SK-N-SH (cell line): ENCODE measurements around the gene MLX. TPM values are rescaled to one million over a fixed set of nuclear protein-coding genes. Genes with fewer than 3 reads are reported as not detected.

Experiments
- CTCF ChIA-PET: fragments of 300-600, 350-600 bp; formaldehyde crosslinking; extraction: SDS; loops from one replicate; lab custom pipeline; 2021; lab: Yijun Ruan, JAX
- POLR2A ChIA-PET: fragments of 350-600 bp; sonication (Branson Sonifier 250); formaldehyde crosslinking; extraction: SDS; loops from one replicate; lab custom pipeline; 2020; ENCODE audit warnings: antibody characterized with exemption, inconsistent platforms; lab: Yijun Ruan, JAX
- DNase-seq: peaks from one replicate; pipeline ENCODE4 v3.0.0; 2012
- H2AFZ ChIP-seq: fragments of 200-600 bp; sonication (generic); 2 replicates; pipeline ENCODE4 v1.8.1; 2016; ENCODE audit warnings: antibody characterized with exemption, mild to moderate bottlenecking, low read depth
- H3F3A ChIP-seq: fragments of 200-600 bp; sonication (generic); replicated peaks from 2 replicates; pipeline ENCODE3; 2016; ENCODE audit warnings: antibody characterized with exemption, mild to moderate bottlenecking; ENCODE audit not compliant: insufficient read depth
- H3K27ac ChIP-seq, 2 experiments: fragments of 200-500 bp in 1 of 2; fragments of 200-600 bp in 1 of 2; sonication (Bioruptor generic) in 1 of 2; sonication (generic), shearing (Covaris generic) in 1 of 2; 2 replicates each; pipeline versions ENCODE4 v1.5.1 to v1.6.1; 2014 to 2016; ENCODE audit warnings: low read depth in 2 of 2, inconsistent platforms in 1 of 2, low read length in 1 of 2, mild to moderate bottlenecking in 1 of 2, mixed read lengths in 1 of 2
- H3K27me3 ChIP-seq: fragments of 200-600 bp; sonication (generic), shearing (Covaris generic); 2 replicates; pipeline ENCODE4 v1.6.1; 2016; ENCODE audit warnings: mixed run types; ENCODE audit not compliant: insufficient read depth
- H3K36me3 ChIP-seq, 2 experiments: fragments of 200-500 bp in 1 of 2; fragments of 200-600 bp in 1 of 2; sonication (Bioruptor generic) in 1 of 2; sonication (generic) in 1 of 2; replicated peaks in 1 of 2; 2 replicates each; pipeline versions ENCODE3 to v1.5.1; 2014 to 2016; ENCODE audit warnings: low read length in 1 of 2, mild to moderate bottlenecking in 1 of 2; ENCODE audit not compliant: insufficient read depth in 2 of 2, control insufficient read depth in 1 of 2
- H3K4me1 ChIP-seq, 2 experiments: fragments of 200-500 bp in 1 of 2; fragments of 200-600 bp in 1 of 2; sonication (Bioruptor generic) in 1 of 2; sonication (generic), shearing (Covaris generic) in 1 of 2; 2 replicates each; pipeline versions ENCODE4 v1.5.1 to v1.6.1; 2014 to 2016; ENCODE audit warnings: low read depth in 1 of 2, low read length in 1 of 2, mixed run types in 1 of 2; ENCODE audit not compliant: insufficient read depth in 2 of 2, control insufficient read depth in 1 of 2
- H3K4me2 ChIP-seq: fragments of 200-600 bp; sonication (generic), shearing (Covaris generic); 2 replicates; pipeline ENCODE4 v1.6.1; 2017; ENCODE audit warnings: mixed run types
- H3K4me3 ChIP-seq, 2 experiments: fragments of 200-500 bp in 1 of 2; fragments of 200-600 bp in 1 of 2; sonication (Bioruptor generic) in 1 of 2; sonication (generic), shearing (Covaris generic) in 1 of 2; 2 replicates each; pipeline versions ENCODE4 v1.5.1 to v1.8.1; 2014 to 2016; ENCODE audit warnings: low read depth in 2 of 2, inconsistent platforms in 1 of 2, low read length in 1 of 2, mild to moderate bottlenecking in 1 of 2, mixed read lengths in 1 of 2, moderate library complexity in 1 of 2
- H3K79me2 ChIP-seq: fragments of 200-600 bp; sonication (generic); 2 replicates; pipeline ENCODE4 v1.8.1; 2017; ENCODE audit warnings: mild to moderate bottlenecking; ENCODE audit not compliant: insufficient read depth
- H3K9ac ChIP-seq: fragments of 200-600 bp; sonication (generic); 2 replicates; pipeline ENCODE4 v1.6.1; 2017; ENCODE audit warnings: mixed run types
- H3K9me2 ChIP-seq: fragments of 200-600 bp; sonication (generic); 2 replicates; pipeline ENCODE4 v1.6.1; 2017; ENCODE audit warnings: mixed run types
- H3K9me3 ChIP-seq: fragments of 200-600 bp; sonication (generic); 2 replicates; pipeline ENCODE4 v1.6.1; 2017; ENCODE audit warnings: mixed run types, mild to moderate bottlenecking, moderate library complexity
- H4K20me1 ChIP-seq: fragments of 200-600 bp; sonication (generic); 2 replicates; pipeline ENCODE4 v1.6.1; 2017; ENCODE audit warnings: mild to moderate bottlenecking, mixed run types; ENCODE audit not compliant: insufficient read depth
- EP300 ChIP-seq, 2 experiments: IDR thresholded peaks; 2 replicates each; pipeline versions ENCODE4 v1.4.0 to v1.6.1; 2012; ENCODE audit warnings: borderline replicate concordance in 1 of 2, low read depth in 1 of 2, low read length in 1 of 2
- EZH2phosphoT487 ChIP-seq: fragments of 200-600 bp; sonication (generic); IDR thresholded peaks from 2 replicates; pipeline ENCODE4 v1.6.1; 2017; ENCODE audit warnings: low read depth, mixed run types, mild to moderate bottlenecking, antibody characterized with exemption, moderate library complexity, borderline replicate concordance
- GATA2 ChIP-seq: sonication (generic); formaldehyde crosslinking; IDR thresholded peaks from 2 replicates; pipeline ENCODE4 v1.5.0; 2020; ENCODE audit warnings: mild to moderate bottlenecking, missing genetic modification reagents
- JUND ChIP-seq: IDR thresholded peaks from 2 replicates; pipeline ENCODE4 v1.4.0; 2012
- MEF2A ChIP-seq: IDR thresholded peaks from 2 replicates; pipeline ENCODE4 v1.4.0; 2012; ENCODE audit warnings: low read depth, borderline replicate concordance
- MXI1 ChIP-seq: IDR thresholded peaks from 2 replicates; pipeline ENCODE4 v1.6.1; 2012; ENCODE audit warnings: mild to moderate bottlenecking, low read depth, low read length, improper control_type of control experiment
- POLR2AphosphoS5 ChIP-seq: IDR thresholded peaks from 2 replicates; pipeline ENCODE4 v1.6.1; 2012; ENCODE audit warnings: low read depth, low read length
- RFX5 ChIP-seq: IDR thresholded peaks from 2 replicates; pipeline ENCODE4 v1.6.1; 2012; ENCODE audit warnings: mild to moderate bottlenecking, improper control_type of control experiment, low read length
- RXRA ChIP-seq: IDR thresholded peaks from 2 replicates; pipeline ENCODE4 v1.4.0; 2012; ENCODE audit warnings: low read depth, mild to moderate bottlenecking, borderline replicate concordance
- SIN3A ChIP-seq: IDR thresholded peaks from 2 replicates; pipeline ENCODE4 v1.6.1; 2012; ENCODE audit warnings: low read depth, mild to moderate bottlenecking, low read length, moderate library complexity, borderline replicate concordance
- TEAD4 ChIP-seq: IDR thresholded peaks from 2 replicates; pipeline ENCODE4 v1.4.0; 2012; ENCODE audit warnings: mild to moderate bottlenecking, borderline replicate concordance; ENCODE audit not compliant: insufficient read depth
- WGBS: methylation state at CpG from one replicate; pipeline ENCODE4 v1.1.6; 2017; ENCODE audit warnings: low lambda C conversion rate; 5-methylcytosine and 5-hydroxymethylcytosine counted together
- polyA plus RNA-seq, 3 experiments: library from polyadenylated mRNA; depleted of rRNA; stranded (reverse); fragments of >200 nt; gene quantifications; 2 replicates each; pipeline ENCODE4 v1.2.3, GENCODE V29; 2012
- TF ChIP-seq, protein P1 (sequence below): IDR thresholded peaks from 2 replicates; pipeline ENCODE4 v1.4.0; 2012; ENCODE audit warnings: low read depth, borderline replicate concordance
- TF ChIP-seq, protein P2 (sequence below): fragments of 150-350 bp; IDR thresholded peaks from 2 replicates; pipeline ENCODE4 v1.6.1; 2017; ENCODE audit warnings: antibody characterized with exemption, low read length, low read depth, borderline replicate concordance
- TF ChIP-seq, protein P3 (sequence below): IDR thresholded peaks from 2 replicates; pipeline ENCODE4 v1.4.0; 2012; ENCODE audit warnings: low read depth, borderline replicate concordance
- TF ChIP-seq, protein P4 (sequence below): IDR thresholded peaks from 2 replicates; pipeline ENCODE4 v1.4.0; 2012; ENCODE audit warnings: low read depth
- TF ChIP-seq, protein P5 (sequence below): fragments of 200-600 bp; sonication (generic); IDR thresholded peaks from 2 replicates; pipeline ENCODE4 v1.6.1; 2017; ENCODE audit warnings: antibody characterized with exemption, mild to moderate bottlenecking, moderate library complexity
- TF ChIP-seq, protein P6 (sequence below): fragments of 150-350 bp; IDR thresholded peaks from 2 replicates; pipeline ENCODE4 v1.6.1; 2016; ENCODE audit warnings: mild to moderate bottlenecking, low read depth, low read length

MLX gene
- polyA plus RNA-seq, 1 of the 3 experiments (the other 2 are of a cell fraction) = 44.5 TPM

DNA sequence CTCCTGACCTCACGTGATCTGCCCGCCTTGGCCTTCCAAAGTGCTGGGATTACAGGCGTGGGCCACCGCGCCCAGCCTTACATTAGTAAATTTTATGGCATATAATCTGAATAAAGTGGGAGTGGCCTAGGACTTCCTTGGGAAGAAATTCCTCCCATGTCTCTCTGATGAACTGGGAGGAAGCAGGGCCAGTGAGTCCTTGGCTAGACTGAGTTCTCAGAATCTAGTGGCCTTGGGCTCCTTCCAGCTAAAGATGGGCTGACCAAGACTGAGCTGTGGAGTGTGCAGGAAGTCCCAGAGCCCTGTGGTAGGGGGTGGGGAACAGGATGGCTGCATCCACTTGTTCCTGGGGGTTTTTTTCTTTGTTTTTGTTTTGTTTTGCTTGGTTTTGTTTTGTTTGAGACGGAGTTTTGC, 40.9 kb upstream of the MLX start:
- no peak for DNase-seq
- Histone ChIP-seq H3K36me3 (no peaks in the 10 kb centered on the region), H3K27me3 (no peaks in the 10 kb centered on the region), H3K9me3 (no peaks in the 10 kb centered on the region), H3K9ac (no peak overlapping the region), H3K79me2 (peaks cover 16% of the 10 kb centered on the region), H4K20me1 (no peaks in the 10 kb centered on the region), H2AFZ (peak overlapping the region; percentile 77; the same call in 1 of the 2 replicates), H3K27ac (peak overlapping the region in 1 of 2 experiments; percentile 100; a peak in 2 of 4 replicates), H3F3A (peaks cover 38% of the 10 kb centered on the region), H3K9me2 (no peaks in the 10 kb centered on the region), H3K4me2 (no peak overlapping the region), H3K4me1 (peaks cover 7 to 28% of the 10 kb centered on the region in 2 experiments; a peak in 3 of 4 replicates), H3K4me3 (no peak overlapping the region)
- ChIA-PET CTCF (interaction anchor here (1.0 to 8.9 kb wide), 7 partner anchors 8 to 116 kb away, joined by 3 to 83 read pairs (median 17); partner anchors contain the start of genes CAVIN1 and NAGLU), POLR2A (no interaction called here)
- TF ChIP-seq MXI1 (no peak), POLR2AphosphoS5 (no peak), RFX5 (no peak), SIN3A (no peak), MEF2A (no peak), JUND (no peak), EP300 (IDR thresholded peaks at IDR 0.05; ENCODE audit: borderline replicate concordance in 1 of 2, low read depth in 1 of 2, low read length in 1 of 2) (no peak), EZH2phosphoT487 (no peak), TEAD4 (no peak), GATA2 (CRISPR knock-in tag) (no peak), RXRA (no peak)
- TF ChIP-seq, protein P1, sequence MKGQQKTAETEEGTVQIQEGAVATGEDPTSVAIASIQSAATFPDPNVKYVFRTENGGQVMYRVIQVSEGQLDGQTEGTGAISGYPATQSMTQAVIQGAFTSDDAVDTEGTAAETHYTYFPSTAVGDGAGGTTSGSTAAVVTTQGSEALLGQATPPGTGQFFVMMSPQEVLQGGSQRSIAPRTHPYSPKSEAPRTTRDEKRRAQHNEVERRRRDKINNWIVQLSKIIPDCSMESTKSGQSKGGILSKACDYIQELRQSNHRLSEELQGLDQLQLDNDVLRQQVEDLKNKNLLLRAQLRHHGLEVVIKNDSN = no peak
- TF ChIP-seq, protein P2, sequence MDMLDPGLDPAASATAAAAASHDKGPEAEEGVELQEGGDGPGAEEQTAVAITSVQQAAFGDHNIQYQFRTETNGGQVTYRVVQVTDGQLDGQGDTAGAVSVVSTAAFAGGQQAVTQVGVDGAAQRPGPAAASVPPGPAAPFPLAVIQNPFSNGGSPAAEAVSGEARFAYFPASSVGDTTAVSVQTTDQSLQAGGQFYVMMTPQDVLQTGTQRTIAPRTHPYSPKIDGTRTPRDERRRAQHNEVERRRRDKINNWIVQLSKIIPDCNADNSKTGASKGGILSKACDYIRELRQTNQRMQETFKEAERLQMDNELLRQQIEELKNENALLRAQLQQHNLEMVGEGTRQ = no peak
- TF ChIP-seq, protein P3, sequence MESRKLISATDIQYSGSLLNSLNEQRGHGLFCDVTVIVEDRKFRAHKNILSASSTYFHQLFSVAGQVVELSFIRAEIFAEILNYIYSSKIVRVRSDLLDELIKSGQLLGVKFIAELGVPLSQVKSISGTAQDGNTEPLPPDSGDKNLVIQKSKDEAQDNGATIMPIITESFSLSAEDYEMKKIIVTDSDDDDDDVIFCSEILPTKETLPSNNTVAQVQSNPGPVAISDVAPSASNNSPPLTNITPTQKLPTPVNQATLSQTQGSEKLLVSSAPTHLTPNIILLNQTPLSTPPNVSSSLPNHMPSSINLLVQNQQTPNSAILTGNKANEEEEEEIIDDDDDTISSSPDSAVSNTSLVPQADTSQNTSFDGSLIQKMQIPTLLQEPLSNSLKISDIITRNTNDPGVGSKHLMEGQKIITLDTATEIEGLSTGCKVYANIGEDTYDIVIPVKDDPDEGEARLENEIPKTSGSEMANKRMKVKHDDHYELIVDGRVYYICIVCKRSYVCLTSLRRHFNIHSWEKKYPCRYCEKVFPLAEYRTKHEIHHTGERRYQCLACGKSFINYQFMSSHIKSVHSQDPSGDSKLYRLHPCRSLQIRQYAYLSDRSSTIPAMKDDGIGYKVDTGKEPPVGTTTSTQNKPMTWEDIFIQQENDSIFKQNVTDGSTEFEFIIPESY = no peak
- 93% methylated on average over 5 of the region's 6 CpGs for WGBS

DNA sequence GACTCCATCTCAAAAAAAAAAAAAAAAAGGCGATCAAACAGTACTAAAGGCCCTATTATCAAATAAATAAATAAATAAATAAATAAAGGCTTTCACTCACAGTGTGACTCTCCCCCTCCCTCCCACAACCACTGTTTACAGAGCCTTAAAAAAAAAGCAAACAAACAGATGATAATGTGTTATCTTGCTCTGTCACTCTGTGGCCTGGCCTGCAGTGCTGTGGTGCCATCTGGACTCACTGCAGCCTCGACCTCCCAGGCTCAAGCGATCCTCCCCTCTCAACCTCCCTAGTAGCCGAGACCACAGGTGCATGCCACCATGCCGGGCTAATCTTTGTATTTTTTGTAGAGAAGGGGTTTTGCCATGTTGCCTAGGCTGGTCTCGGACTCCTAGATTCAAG, 39.0 kb upstream of the MLX start:
- Histone ChIP-seq H3K4me3 (no peak overlapping the region), H3K4me1 (peaks cover 2 to 9% of the 10 kb centered on the region in 2 experiments; a peak in 2 of 4 replicates), H3K27me3 (no peaks in the 10 kb centered on the region), H3K9me3 (no peaks in the 10 kb centered on the region), H3K27ac (no peak overlapping the region), H4K20me1 (no peaks in the 10 kb centered on the region), H3K9me2 (no peaks in the 10 kb centered on the region), H3K79me2 (peaks cover 11% of the 10 kb centered on the region), H3K9ac (no peak overlapping the region), H3K4me2 (no peak overlapping the region), H2AFZ (no peak overlapping the region), H3K36me3 (no peaks in the 10 kb centered on the region), H3F3A (peaks cover 30% of the 10 kb centered on the region)
- ChIA-PET POLR2A (interaction anchor here (0.6 to 1.3 kb wide), 2 partner anchors 9 to 48 kb away, joined by 4 to 6 read pairs; partner anchors contain the start of gene NAGLU), CTCF (interaction anchor here (0.5 to 8.9 kb wide), 35 partner anchors 8 to 723 kb away, joined by 3 to 83 read pairs (median 4); partner anchors contain the start of genes CAVIN1 and NAGLU)
- 83% methylated on average over 6 of the region's 6 CpGs for WGBS
- no peak for DNase-seq
- TF ChIP-seq, protein P3 = no peak
- TF ChIP-seq, protein P4, sequence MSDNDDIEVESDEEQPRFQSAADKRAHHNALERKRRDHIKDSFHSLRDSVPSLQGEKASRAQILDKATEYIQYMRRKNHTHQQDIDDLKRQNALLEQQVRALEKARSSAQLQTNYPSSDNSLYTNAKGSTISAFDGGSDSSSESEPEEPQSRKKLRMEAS = no peak
- TF ChIP-seq MXI1 (no peak), SIN3A (no peak), RFX5 (no peak)
- TF ChIP-seq, protein P5, sequence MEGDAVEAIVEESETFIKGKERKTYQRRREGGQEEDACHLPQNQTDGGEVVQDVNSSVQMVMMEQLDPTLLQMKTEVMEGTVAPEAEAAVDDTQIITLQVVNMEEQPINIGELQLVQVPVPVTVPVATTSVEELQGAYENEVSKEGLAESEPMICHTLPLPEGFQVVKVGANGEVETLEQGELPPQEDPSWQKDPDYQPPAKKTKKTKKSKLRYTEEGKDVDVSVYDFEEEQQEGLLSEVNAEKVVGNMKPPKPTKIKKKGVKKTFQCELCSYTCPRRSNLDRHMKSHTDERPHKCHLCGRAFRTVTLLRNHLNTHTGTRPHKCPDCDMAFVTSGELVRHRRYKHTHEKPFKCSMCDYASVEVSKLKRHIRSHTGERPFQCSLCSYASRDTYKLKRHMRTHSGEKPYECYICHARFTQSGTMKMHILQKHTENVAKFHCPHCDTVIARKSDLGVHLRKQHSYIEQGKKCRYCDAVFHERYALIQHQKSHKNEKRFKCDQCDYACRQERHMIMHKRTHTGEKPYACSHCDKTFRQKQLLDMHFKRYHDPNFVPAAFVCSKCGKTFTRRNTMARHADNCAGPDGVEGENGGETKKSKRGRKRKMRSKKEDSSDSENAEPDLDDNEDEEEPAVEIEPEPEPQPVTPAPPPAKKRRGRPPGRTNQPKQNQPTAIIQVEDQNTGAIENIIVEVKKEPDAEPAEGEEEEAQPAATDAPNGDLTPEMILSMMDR = no peak
- TF ChIP-seq, protein P6, sequence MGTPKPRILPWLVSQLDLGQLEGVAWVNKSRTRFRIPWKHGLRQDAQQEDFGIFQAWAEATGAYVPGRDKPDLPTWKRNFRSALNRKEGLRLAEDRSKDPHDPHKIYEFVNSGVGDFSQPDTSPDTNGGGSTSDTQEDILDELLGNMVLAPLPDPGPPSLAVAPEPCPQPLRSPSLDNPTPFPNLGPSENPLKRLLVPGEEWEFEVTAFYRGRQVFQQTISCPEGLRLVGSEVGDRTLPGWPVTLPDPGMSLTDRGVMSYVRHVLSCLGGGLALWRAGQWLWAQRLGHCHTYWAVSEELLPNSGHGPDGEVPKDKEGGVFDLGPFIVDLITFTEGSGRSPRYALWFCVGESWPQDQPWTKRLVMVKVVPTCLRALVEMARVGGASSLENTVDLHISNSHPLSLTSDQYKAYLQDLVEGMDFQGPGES = no peak
